Sigmoid colon (tissue), 7 donors: ENCODE results near the gene TNNT3. TPM values are rescaled to one million over a fixed set of nuclear protein-coding genes. Genes with fewer than 3 reads are reported as not detected.

Experiments used
- DNase-seq: peaks from one replicate; pipeline ENCODE4 v3.0.0-alpha.2; 2019
- H3K27ac ChIP-seq, 4 donors: fragments of 200-600 bp; sonication (generic); one replicate each; pipeline ENCODE4 v1.5.1; 2016 to 2019; ENCODE audit warnings: mild to moderate bottlenecking in 1 of 4
- H3K27me3 ChIP-seq, 3 donors: fragments of 200-600 bp; sonication (generic); one replicate each; pipeline ENCODE4 v1.5.1; 2019; ENCODE audit warnings: mild to moderate bottlenecking in 1 of 3
- H3K36me3 ChIP-seq, 4 donors: fragments of 200-600 bp; sonication (generic); one replicate each; pipeline ENCODE4 v1.5.1; 2016 to 2019
- H3K4me1 ChIP-seq, 4 donors: fragments of 200-600 bp; sonication (generic); one replicate each; pipeline ENCODE4 v1.5.1; 2017 to 2019
- H3K4me3 ChIP-seq, 4 donors: fragments of 200-600 bp; sonication (generic); one replicate each; pipeline ENCODE4 v1.5.1; 2017 to 2019; ENCODE audit warnings: mild to moderate bottlenecking in 2 of 4, moderate library complexity in 1 of 4
- H3K9me3 ChIP-seq, 4 donors: fragments of 200-600 bp in 3 of 4; sonication (generic) in 3 of 4; one replicate each; pipeline versions ENCODE4 v1.5.1 to v1.6.1; 2013 to 2019
- CTCF ChIP-seq, 4 experiments: fragments of 450-650 bp in 3 of 4; fragments of 200-600 bp in 1 of 4; IDR thresholded peaks; one replicate each; pipeline ENCODE4 v1.5.1; 2016 to 2019; ENCODE audit warnings: antibody characterized with exemption in 4 of 4, mild to moderate bottlenecking in 3 of 4, moderate library complexity in 2 of 4
- EP300 ChIP-seq, 4 donors: sonication (generic); formaldehyde crosslinking; IDR thresholded peaks; one replicate each; pipeline ENCODE4 v1.6.1; 2017; ENCODE audit warnings: antibody characterized with exemption in 4 of 4
- POLR2A ChIP-seq, 2 donors: fragments of 450-650 bp; IDR thresholded peaks; one replicate each; pipeline ENCODE4 v1.6.1; 2016; ENCODE audit warnings: antibody characterized with exemption in 2 of 2, mild to moderate bottlenecking in 2 of 2, moderate library complexity in 2 of 2
- POLR2AphosphoS5 ChIP-seq, 4 donors: sonication (generic); formaldehyde crosslinking; IDR thresholded peaks; one replicate each; pipeline ENCODE4 v1.6.1; 2017; ENCODE audit warnings: antibody characterized with exemption in 4 of 4
- WGBS, 2 donors: extraction: QIAGEN DNeasy Blood & Tissue Kit; methylation state at CpG; one replicate each; pipeline ENCODE4 v1.1.7; 2013; 5-methylcytosine and 5-hydroxymethylcytosine counted together
- intact Hi-C: fragments of 100-400 bp; cut with DNase I; formaldehyde crosslinking; loops from one replicate; pipeline ENCODE4 v1.15.1; 2023
- polyA plus RNA-seq, 3 donors: library from polyadenylated mRNA; stranded (reverse); fragments of 200-250 nt; gene quantifications; one replicate each; pipeline ENCODE4 v1.2.3, GENCODE V29; 2013
- total RNA-seq, 4 donors: library from RNA; depleted of rRNA; stranded (reverse); fragments of >200 nt; gene quantifications; one replicate each; pipeline ENCODE4 v1.1.0, GENCODE V29; 2016
- donor health status: healthy with polysubstance abuse.
- donor health status: Bipolar disorder and iron deficiency.
- donor health status: healthy.

TNNT3 gene
- total RNA-seq (10 to 100 TPM in 1 of 4 donors, 1 to 10 TPM in 2, not detected in 1; 4.3 to 17.2 (median 4.4) TPM), polyA plus RNA-seq (1 to 10 TPM; 1.2 to 8.4 (median 2.3) TPM)

DNA sequence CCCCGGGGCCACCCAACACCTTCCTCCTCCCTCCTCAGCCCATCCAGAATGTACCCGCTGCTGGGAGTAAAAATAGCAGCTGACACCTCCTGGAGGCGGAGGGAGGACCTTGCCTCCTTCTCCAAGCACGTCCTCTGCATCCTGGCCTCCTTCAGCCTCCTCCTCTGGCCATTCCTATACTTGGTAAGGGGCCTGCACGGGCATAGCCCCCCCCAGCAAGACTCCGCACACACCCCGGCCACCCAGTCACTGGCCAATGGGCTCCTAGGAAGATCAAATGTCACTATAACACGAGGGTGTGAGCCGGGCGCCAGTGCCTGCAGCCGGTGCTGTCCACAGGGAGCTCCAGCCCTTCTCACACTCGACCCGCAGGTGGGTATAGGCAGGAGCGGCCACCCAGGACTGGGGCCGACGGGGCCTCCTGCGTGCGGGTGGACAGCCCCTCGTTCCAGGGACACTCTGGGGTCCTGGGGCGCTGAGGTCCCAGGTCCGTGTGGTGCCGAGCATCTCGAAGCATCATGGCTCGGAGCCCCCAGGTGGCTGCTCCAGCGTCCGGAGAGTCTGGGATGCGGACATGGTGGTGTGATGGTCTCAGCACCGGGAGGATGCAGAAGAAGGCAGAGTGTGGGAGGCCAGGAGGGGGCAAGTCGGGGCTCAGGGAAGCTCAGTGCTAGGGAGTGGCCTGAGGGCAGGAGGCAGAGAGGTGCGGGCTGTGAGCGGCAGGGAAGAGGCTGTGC is at the start of gene TNNT3:
Gene TNNT3, plus strand, starts transcription at position 313 of the 737 bp plus-strand sequence. CDS start 3,172 bp downstream, outside the sequence.
- Histone ChIP-seq H3K27me3 (no peaks in the 10 kb centered on the region), H3K4me1 (no peaks in the 10 kb centered on the region), H3K36me3 (no peaks in the 10 kb centered on the region), H3K4me3 (no peak within 1 kb of the TSS), H3K9me3 (no peaks in the 10 kb centered on the region), H3K27ac (peak within 1 kb of the TSS in 1 of 4 donors; percentile 65)
- TF ChIP-seq POLR2A (IDR thresholded peaks at IDR 0.05) (no peak), POLR2AphosphoS5 (IDR thresholded peaks at IDR 0.05) (no peak), CTCF (IDR thresholded peaks at IDR 0.05) (no peak), EP300 (IDR thresholded peaks at IDR 0.05) (no peak)
- 66 to 83% methylated on average over 31 of the region's 31 CpGs for WGBS, 2 donors
- intact Hi-C loops = loop anchor here (5.0 kb wide), 1 partner anchor 82 kb away; the partner anchor contains the start of gene TNNI2
- no peak for DNase-seq

DNA sequence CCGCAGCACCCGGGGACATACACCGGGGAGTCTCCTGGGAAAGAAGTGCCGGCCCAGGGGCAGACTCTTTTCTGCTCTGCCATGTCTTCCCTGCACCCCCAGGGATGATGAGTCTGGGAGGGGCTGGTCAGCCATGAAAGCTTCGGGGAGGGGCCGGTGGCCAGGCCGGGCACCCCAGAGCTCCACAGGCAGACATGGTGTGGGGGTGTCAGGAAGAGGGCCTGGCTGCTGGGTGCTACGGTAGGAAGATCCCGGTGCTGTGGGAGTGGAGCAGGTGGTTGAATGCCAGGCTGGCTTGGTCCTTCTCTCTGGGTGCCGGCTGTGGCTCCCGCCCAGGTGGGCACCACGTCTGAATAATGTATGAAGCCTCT is 49.2 kb upstream of the TNNT3 start:
- no peaks in the 10 kb centered on the region for H3K36me3 ChIP-seq
- peak overlapping the region in 3 of 4 donors; percentile 27 to 30 (median 28) for H3K4me3 ChIP-seq
- H3K27ac ChIP-seq = peak overlapping the region; percentile 31 to 84 (median 40)
- TF ChIP-seq EP300 (IDR thresholded peaks at IDR 0.05) (no peak), POLR2AphosphoS5 (IDR thresholded peaks at IDR 0.05) (no peak), POLR2A (IDR thresholded peaks at IDR 0.05) (no peak), CTCF (IDR thresholded peaks at IDR 0.05) (no peak)
- peaks cover 0 to 32% (median 31%) of the 10 kb centered on the region in 4 donors for H3K4me1 ChIP-seq
- no peak for DNase-seq
- WGBS, 2 donors = 63 to 77% methylated on average over 12 of the region's 12 CpGs
- intact Hi-C loops = no loop called here
- peaks cover 0 to 37% (median 22%) of the 10 kb centered on the region in 3 donors for H3K27me3 ChIP-seq
- no peaks in the 10 kb centered on the region for H3K9me3 ChIP-seq

- Histone ChIP-seq H3K36me3 (no peaks in the 10 kb centered on the region), H3K9me3 (no peaks in the 10 kb centered on the region), H3K27ac (peak overlapping the region; percentile 34 to 84 (median 40)), H3K27me3 (peaks cover 0 to 37% (median 24%) of the 10 kb centered on the region in 3 donors), H3K4me3 (peak overlapping the region in 3 of 4 donors; percentile 27 to 30 (median 28)), H3K4me1 (peaks cover 0 to 32% (median 30%) of the 10 kb centered on the region in 4 donors)
- WGBS, 2 donors = 29 to 50% methylated on average over 50 of the region's 50 CpGs
- intact Hi-C loops = no loop called here
- DNase-seq = peak; percentile 65
- TF ChIP-seq EP300 (IDR thresholded peaks at IDR 0.05) (no peak), POLR2AphosphoS5 (IDR thresholded peaks at IDR 0.05) (no peak), CTCF (IDR thresholded peaks at IDR 0.05) (no peak), POLR2A (IDR thresholded peaks at IDR 0.05) (no peak)
Observed at GRCh38 chr11:1870721-1871466, 48.6 kb upstream of the TNNT3 start.

DNA sequence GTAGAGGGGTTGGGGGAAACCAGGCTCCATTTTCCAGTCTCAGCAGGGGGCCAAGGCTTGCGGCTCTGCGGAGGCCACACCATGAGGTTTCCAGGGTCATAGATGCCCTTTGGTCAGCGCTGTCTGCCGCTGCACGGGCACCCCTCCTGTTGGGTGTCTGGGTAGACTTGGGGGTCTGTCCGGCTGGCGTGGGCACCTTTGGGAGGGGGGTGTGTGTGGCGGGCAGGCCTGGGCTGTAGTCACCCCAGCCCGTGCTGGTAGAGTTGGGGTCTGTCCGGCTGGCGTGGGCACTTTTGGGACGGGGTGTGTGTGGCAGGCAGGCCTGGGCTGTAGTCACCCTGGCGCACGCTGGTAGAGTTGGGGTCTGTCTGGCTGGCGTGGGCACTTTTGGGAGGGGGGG is 48.0 kb upstream of the TNNT3 start:
- no peak for DNase-seq

More for the DNA sequence above, 48.0 kb upstream of the TNNT3 start:
- H3K4me3 ChIP-seq = peak overlapping the region in 3 of 4 donors; percentile 27 to 30 (median 28)
- H3K36me3 ChIP-seq = no peaks in the 10 kb centered on the region
- H3K4me1 ChIP-seq = peaks cover 0 to 32% (median 30%) of the 10 kb centered on the region in 4 donors
- H3K27ac ChIP-seq = peak overlapping the region; percentile 34 to 84 (median 40)
- TF ChIP-seq EP300 (IDR thresholded peaks at IDR 0.05) (no peak), CTCF (IDR thresholded peaks at IDR 0.05) (no peak)
- 71 to 87% methylated on average over 15 of the region's 15 CpGs for WGBS, 2 donors
- no peaks in the 10 kb centered on the region for H3K9me3 ChIP-seq
- intact Hi-C loops = no loop called here
- peaks cover 0 to 37% (median 29%) of the 10 kb centered on the region in 3 donors for H3K27me3 ChIP-seq
